HG03558 (cell line): ENCODE measurements around the gene ADCY3.

ENCODE experiments used
- ATAC-seq: cut with Tn5 transposase; IDR thresholded peaks from one replicate; pipeline ENCODE4 v1.9.1; 2021; ENCODE audit warnings: moderate number of reproducible peaks; ENCODE audit not compliant: unreplicated experiment; ENCODE audit errors: extremely low read depth

Gene ADCY3

DNA sequence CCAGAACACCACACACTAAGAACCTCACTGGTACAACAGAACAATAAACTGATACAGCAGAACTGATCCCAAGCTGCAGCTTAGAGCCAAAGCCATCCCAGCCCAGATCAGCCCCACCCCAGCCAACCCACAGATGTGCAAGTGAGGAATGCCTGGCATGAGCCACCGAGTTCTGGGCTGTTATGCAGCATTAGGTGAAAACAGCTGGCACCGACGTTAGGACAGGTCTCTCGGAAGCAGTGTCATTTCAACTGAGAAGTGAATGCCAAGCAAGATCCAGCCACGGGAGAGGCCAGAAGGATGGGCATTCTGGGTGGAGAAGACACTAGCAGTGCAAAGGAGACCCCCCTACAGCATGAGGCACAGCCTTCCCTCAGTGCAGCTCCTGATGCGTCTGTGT lies 38.9 kb downstream of the ADCY3 start:
- no peak for ATAC-seq

GRCh38 chr2:24878341-24878740 lies 41.7 kb downstream of the ADCY3 start:
- ATAC-seq, result no peak

DNA sequence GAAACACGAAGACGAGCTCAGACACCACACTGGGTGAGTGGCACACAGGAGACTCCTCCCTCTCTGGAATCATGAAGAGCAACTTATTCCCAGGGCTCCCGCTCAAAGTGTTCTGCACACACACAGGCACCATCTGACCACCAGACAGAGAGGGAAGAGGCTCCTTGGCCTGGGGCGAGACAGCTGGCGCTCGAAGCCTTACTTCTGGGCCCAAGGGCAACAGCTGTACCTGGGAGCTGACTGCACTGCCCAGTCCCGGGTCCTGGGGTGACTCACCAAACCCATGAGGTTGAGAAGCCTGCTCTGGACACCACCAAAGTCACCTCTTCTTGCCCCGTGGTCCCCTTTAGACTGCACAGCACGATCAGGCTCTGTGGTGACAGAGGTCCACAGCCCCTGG lies 42.4 kb downstream of the ADCY3 start:
- ATAC-seq, result no peak

- no peak for ATAC-seq
These were observed 43.0 kb downstream of the ADCY3 start for GRCh38 chr2:24877067-24877466.

- no peak for ATAC-seq
These were observed 44.1 kb downstream of the ADCY3 start for GRCh38 chr2:24875901-24876300.

DNA sequence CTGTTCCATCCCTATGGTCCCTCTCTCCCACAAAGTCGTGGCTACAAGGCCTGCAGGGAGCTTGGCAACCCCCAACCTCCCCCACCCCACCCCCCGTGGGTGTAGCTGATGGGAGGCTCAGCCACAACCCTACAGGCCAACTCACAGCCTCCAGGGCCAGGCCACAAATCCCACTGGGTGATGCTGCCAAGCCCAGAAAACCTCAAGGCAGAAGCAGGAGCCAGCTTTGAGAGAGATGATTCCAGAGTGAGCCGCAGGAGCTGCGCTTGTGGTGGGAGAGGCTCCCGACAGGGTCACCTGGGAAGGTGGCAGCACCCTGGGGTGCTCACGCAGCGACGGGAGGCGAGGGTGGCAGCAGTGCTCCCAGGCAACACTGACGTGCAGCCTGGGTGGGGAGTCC lies 44.8 kb downstream of the ADCY3 start:
- no peak for ATAC-seq

DNA sequence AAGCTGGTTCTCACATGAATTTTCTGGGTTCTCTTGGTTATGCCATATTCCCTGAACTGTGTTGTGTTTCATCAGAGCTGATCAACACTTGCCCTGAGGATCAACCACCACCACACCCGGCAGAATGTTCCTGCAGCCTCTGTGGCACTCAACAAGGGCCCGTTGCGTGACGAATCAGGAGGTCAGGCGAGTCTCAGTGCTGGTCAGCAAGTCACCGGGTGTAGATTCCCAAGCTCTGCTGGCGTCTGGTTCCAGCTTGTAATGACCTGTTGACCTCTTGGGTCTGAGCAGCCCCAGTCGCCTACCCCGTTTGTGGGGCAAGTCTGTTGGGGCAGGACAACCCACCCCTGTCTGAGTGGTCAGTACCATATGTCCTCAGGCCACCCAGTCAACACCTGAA lies 46.0 kb downstream of the ADCY3 start:
- ATAC-seq, result no peak

DNA sequence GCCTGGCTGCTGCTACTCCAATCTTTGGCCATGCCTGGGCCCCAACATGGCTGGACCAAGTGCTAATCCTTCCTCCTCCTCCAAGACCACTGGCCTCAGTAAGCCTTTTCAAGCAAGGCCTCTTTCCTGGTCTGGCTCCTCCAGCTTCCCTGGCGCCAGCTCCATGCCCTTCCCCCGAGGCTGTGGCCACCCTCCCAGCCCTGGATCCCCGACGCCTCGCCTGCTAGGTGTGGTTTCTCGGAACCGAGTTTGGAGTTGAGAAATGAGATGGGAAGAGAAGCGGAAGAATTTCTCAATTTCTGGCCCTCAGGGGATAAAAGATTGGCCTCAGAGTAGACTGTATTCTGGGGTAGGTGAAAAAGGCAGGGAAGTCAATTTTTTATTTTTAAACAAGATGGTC lies 46.4 kb downstream of the ADCY3 start:
- ATAC-seq, result no peak

DNA sequence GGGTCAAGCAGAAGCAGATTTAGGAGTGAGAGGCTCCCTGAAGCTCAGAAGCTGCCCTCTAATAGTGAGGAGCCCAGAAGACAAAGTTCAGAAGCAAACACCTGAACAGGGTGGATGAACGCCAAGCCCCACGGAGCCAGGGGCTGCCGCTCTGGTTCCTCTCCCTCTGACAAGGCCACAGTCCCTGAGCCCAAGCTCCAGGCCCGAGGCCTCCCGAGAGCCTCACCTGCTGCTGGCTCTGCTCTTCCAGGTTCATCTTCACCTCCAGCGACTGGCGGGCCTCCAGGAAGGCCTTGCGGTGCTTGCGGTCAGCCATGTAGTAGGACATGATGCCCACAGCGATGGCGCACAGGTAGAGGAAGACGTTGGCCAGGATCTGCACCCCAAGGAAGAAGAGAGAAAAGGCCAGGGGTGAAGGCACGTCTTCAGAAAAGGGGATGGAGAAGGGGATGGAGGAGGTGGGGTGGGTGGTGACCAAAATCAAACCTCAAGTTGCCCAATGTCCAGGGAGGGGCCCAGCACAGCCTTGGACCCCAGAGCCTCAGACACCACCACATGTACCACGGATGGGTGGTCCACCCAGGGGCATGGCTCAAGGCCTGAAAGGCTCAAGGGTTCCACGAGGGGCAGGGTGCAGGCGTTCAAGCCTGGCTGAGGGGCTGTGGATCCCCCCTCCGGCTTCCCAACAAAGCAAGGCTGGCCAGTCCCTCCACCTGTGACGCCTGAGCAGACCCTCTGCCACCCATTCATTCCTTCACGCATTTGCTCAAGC lies 47.5 kb downstream of the ADCY3 start:
- ATAC-seq, result no peak

- ATAC-seq, result no peak
These were observed 48.1 kb downstream of the ADCY3 start for GRCh38 chr2:24871852-24872333.

- no peak for ATAC-seq
These were observed 48.9 kb downstream of the ADCY3 start for GRCh38 chr2:24870891-24871705.

DNA sequence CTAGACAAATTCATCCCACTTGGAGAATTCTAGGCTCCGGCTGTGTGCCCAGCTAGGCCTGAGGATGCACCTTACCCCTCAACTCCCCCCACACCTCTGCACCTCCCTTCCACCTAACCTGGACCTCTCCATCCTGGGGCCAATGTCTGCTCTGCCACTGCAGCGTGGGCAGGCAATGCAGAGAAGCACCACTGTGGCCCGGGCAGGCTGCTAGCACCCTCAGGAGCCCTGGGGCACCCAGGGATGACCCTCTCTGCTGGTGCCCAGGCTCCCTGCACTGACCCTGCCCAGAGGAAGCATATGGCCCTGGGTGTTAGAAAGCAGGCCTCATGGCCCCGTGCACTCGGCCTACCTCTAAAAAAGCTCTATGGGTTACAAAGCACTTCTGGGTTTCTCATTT lies 49.6 kb downstream of the ADCY3 start:
- no peak for ATAC-seq

DNA sequence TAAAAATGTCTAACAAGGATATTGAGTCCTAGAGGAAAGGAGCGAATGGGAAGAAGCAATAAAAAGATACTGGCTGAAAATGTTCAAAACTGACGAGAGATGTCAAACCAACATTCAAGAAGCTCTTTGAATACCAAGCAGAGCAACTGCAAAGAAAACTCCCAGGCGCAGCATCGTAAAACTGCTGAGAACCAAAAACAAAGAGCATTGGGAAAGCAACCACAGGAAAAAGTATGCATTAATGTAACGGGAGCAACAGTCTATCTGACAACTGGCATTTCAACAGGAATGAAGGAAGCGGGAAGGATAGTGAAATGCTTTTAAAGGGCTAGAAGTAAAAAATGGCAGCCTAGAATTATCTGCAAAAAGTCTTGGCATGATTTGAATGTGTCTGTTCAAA lies 53.1 kb downstream of the ADCY3 start:
- no peak for ATAC-seq

- no peak for ATAC-seq
These were observed 56.4 kb downstream of the ADCY3 start for GRCh38 chr2:24863641-24864040.

DNA sequence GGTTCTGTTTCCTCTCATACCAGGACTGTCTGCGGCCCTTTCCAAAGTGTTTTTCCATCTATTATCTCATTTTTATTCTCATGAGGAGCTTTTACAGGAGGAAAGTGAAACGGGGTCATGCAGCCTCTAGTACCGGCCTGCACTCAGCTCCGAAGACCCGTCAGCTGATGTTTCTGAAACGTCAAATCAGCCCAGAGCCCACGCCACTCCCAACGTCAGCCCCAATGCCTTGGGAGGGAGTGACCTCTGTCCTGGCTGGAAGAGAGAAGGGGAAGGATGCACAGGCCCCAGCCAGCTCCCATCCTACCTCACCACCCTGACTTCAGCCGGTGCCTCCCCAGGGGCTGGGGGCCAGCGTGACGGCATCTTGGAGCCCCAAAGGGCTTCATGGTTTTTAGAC lies 58.5 kb downstream of the ADCY3 start:
- no peak for ATAC-seq

- ATAC-seq, result no peak
These were observed 59.4 kb downstream of the ADCY3 start for GRCh38 chr2:24860631-24861030.

DNA sequence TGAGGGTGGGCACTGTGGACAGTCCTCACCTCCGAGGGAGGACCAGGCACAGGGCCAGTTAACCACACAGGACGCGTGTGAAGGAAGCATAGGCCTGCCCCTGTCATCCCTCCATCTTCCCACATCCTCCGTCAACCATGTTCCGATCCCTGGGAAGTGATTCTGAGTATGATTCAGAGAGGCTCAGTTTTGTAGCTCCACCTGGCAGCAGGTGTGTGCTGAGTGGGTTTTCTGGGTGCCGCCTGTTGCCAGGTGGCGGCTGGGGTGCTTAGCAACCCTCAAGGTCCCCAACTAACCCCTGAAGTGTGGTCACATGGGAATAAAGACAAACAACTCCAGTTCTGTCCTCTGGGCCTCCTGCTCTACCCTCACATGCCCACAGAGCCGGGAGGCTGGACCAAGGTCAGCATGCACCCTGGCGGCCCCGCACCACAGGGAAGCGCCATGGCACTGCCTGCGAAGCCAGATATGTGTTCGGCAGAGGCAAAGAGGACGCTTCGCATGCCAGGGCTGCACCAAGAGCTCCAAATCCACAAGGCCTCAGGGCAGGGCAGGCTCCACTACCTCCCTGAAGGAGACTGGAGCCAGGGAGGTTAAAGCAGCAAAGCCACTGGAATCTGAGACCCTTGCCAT lies 60.0 kb downstream of the ADCY3 start:
- ATAC-seq, result no peak

- no peak for ATAC-seq
These were observed 61.0 kb downstream of the ADCY3 start for GRCh38 chr2:24858996-24859395.

GRCh38 chr2:24857746-24858145 lies 62.3 kb downstream of the ADCY3 start:
- no peak for ATAC-seq

- no peak for ATAC-seq
These were observed 63.2 kb downstream of the ADCY3 start for GRCh38 chr2:24856791-24857211.

DNA sequence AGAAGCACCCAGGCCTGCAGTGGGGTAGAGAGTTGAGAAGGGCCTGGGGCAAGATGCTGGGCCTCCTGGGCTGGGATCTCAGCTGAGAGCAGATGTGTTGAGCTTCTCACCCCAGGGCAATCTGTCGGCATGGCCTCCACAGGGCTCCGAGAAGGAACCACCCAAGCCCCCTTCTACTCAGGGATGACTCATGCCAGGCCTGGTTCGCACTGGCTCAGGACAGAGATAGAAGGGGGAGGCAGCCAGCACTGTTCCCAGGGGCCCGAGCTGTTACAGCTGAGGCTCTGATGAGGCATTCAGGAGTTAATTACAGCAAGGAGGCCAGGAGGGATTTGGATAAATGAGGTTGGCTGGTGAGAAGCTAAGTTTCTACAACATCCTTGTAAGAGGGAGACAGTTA lies 64.3 kb downstream of the ADCY3 start:
- ATAC-seq, result no peak
